ENCODE data around the gene HIRA. TPM values are rescaled to one million over a fixed set of nuclear protein-coding genes. Genes with fewer than 3 reads are reported as not detected.
A peak's percentile ranks its signal among the peaks of the same experiment; 100 is the strongest.

The HIRA gene
- total and polyA plus RNA-seq, 9 of the 15 experiments (the other 6 are each of a cell fraction or from before 2014, with no cell fraction given): 0.96 to 132 (median 58.4) TPM

- TF ChIP-seq NONO (IDR thresholded peaks at IDR 0.05; ENCODE audit: low read depth in 2 of 2, low read length in 1 of 2) (peak in 1 of 2 experiments; percentile 81; a peak in 2 of 4 replicates), ZBTB8A (IDR thresholded peaks at IDR 0.05; ENCODE audit: partially characterized antibody) (no peak), TAF7 (tag; IDR thresholded peaks at IDR 0.05) (no peak; the same call in 1 of the 2 replicates), ZFP30 (CRISPR knock-in tag; IDR thresholded peaks at IDR 0.05; ENCODE audit: borderline replicate concordance) (no peak), BRF1 (IDR thresholded peaks at IDR 0.05; ENCODE audit: borderline replicate concordance, extremely low read depth, insufficient read length) (no peak), MAFF (IDR thresholded peaks at IDR 0.05; ENCODE audit: low read length) (peak; percentile 61; the same call in 1 of the 2 replicates), TEAD4 (IDR thresholded peaks at IDR 0.05; ENCODE audit: low read length) (peak; percentile 97), TEAD4 (CRISPR knock-in tag; IDR thresholded peaks at IDR 0.05; ENCODE audit: borderline replicate concordance) (no peak), USF1 (CRISPR knock-in tag; IDR thresholded peaks at IDR 0.05) (no peak), KLF16 (IDR thresholded peaks at IDR 0.05) (peak; percentile 94; the same call in 1 of the 2 replicates), HNRNPH1 (optimal IDR thresholded peaks at IDR 0.05; ENCODE audit: low read depth, low read length) (no peak), ZNF830 (CRISPR knock-in tag; IDR thresholded peaks at IDR 0.05) (no peak), CREM (IDR thresholded peaks at IDR 0.05; ENCODE audit: low read depth) (no peak), CTCFL (IDR thresholded peaks at IDR 0.05; ENCODE audit: borderline replicate concordance, insufficient read depth, low read depth, low read length, poor library complexity, severe bottlenecking) (no peak), EP300 (IDR thresholded peaks at IDR 0.05; ENCODE audit: low read length) (peak; percentile 98), KAT2B (IDR thresholded peaks at IDR 0.05; ENCODE audit: low read depth, low read length) (no peak), ZNF76 (CRISPR knock-in tag; IDR thresholded peaks at IDR 0.05; ENCODE audit: borderline replicate concordance) (no peak; the same call in 1 of the 2 replicates), GMEB1 (CRISPR knock-in tag; IDR thresholded peaks at IDR 0.05) (0 out of 2 replicates have a peak, but pooled peaks have one; percentile 33), GABPB1 (CRISPR knock-in tag; IDR thresholded peaks at IDR 0.05) (no peak), ZNF717 (CRISPR knock-in tag; IDR thresholded peaks at IDR 0.05) (no peak), CEBPB (tag; IDR thresholded peaks at IDR 0.05) (no peak), MIER1 (IDR thresholded peaks at IDR 0.05; ENCODE audit: low read depth) (no peak; the same call in 1 of the 2 replicates), POLR3G (IDR thresholded peaks at IDR 0.05; ENCODE audit: extremely low read depth, insufficient read length, insufficient replicate concordance) (no peak)
These were observed 34.4 kb downstream of the HIRA start (continued) for GRCh38 chr22:19396934-19397733.
